ENCODE results near the gene SRPK3. TPM values are rescaled to one million over a fixed set of nuclear protein-coding genes. Genes with fewer than 3 reads are reported as not detected.

SRPK3 gene
- total RNA-seq, 2 donors from 2014 or later: 4.9 to 9.5 TPM

DNA sequence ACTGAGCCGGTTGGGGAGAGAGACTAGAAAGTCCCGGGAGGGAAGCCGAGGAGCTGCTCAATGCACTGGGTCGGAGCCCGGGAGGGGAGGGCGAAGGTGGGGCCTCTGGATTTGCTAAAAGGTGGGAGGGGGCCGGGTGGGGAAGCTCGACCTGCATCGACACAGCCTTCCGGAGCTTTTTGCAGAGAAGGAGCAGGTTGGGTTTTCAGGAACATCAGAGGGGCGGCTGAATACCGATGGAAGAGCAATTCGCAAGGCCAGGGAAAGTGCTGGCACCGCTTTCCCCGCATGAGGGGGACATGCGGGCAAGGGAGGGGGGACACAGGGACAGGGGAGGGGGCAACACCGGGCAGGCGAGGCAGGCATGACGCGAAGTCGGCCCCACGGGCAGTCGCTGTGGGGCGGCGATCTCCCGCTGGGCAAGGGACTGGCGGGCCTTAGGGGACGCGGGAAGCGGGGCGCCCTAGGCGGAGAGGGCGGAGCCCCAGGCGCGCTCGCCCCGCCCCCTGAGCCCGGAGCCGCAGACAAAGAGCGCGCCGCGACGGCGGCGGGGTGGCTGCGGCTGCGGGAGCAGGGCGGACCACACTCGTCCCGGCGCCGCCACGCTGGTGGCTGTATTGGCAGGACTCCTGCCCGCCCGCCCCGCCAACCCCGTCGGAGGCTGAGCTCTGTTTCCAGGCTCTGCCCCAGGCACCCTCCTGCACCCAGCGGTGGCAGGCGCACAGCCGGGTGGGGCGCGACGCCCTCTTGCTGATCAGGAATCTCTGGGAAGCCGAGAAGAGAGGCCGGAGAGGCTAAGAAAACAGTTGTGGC is 37.9 kb downstream of the SRPK3 start:
- DNase-seq (ENCODE audit: low spot score) (no peak), ATAC-seq (ENCODE audit: insufficient number of reproducible peaks, low FRiP score, low read depth) (no peak)
- no peak overlapping the region for H3K27ac ChIP-seq
- TF ChIP-seq, protein P1, sequence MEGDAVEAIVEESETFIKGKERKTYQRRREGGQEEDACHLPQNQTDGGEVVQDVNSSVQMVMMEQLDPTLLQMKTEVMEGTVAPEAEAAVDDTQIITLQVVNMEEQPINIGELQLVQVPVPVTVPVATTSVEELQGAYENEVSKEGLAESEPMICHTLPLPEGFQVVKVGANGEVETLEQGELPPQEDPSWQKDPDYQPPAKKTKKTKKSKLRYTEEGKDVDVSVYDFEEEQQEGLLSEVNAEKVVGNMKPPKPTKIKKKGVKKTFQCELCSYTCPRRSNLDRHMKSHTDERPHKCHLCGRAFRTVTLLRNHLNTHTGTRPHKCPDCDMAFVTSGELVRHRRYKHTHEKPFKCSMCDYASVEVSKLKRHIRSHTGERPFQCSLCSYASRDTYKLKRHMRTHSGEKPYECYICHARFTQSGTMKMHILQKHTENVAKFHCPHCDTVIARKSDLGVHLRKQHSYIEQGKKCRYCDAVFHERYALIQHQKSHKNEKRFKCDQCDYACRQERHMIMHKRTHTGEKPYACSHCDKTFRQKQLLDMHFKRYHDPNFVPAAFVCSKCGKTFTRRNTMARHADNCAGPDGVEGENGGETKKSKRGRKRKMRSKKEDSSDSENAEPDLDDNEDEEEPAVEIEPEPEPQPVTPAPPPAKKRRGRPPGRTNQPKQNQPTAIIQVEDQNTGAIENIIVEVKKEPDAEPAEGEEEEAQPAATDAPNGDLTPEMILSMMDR (IDR thresholded peaks at IDR 0.05): no peak
- peaks cover 0 to 3% of the 10 kb centered on the region in 2 donors for H3K4me1 ChIP-seq (ENCODE audit: control insufficient read depth in 1 of 2, low read depth in 2 of 2)
- no peaks in the 10 kb centered on the region for H3K9me3 ChIP-seq
- no peaks in the 10 kb centered on the region for H3K27me3 ChIP-seq (replicated peaks; ENCODE audit: insufficient read depth)
- peak overlapping the region; percentile 65 for H3K4me3 ChIP-seq
- no peaks in the 10 kb centered on the region for H3K36me3 ChIP-seq

DNA sequence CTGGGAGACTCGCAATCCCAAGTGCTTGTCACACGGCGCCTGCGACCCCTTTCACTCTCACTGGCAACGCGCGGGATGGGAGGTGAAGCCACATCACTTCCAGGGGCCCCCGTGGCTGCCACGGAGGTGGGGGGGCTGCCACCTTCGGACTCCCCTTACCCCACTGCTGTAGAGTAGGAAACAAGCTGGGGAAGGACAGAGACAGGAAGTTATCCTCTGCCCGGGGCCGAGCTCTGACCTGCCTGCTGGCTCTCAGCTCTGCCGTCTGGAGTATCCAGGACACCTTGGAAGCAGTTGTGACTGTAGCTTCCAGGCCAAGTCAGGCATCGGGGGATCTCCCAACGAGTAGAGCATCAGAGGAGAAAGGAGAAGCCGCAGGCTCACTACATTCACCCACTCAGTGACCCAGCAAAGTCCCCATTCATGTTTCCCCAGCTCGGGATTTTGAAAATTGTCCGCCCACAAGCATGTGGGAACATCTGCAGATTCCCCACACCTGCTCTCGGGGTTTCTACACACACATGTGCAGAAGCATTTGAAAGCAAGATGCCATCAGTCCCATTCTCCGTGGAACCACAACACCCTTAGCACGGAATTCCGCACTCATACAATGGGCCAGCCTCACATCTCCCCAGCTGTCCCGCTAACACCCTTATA is 38.7 kb downstream of the SRPK3 start:
- ATAC-seq (ENCODE audit: insufficient number of reproducible peaks, low FRiP score, low read depth) (no peak), DNase-seq (ENCODE audit: low spot score) (no peak)
- Histone ChIP-seq H3K4me3 (peak overlapping the region; percentile 65), H3K4me1 (ENCODE audit: control insufficient read depth in 1 of 2, low read depth in 2 of 2) (peaks cover 0 to 3% of the 10 kb centered on the region in 2 donors), H3K9me3 (no peaks in the 10 kb centered on the region), H3K36me3 (no peaks in the 10 kb centered on the region), H3K27me3 (replicated peaks; ENCODE audit: insufficient read depth) (no peaks in the 10 kb centered on the region), H3K27ac (no peak overlapping the region)
- TF ChIP-seq, protein P1 (IDR thresholded peaks at IDR 0.05): no peak

DNA sequence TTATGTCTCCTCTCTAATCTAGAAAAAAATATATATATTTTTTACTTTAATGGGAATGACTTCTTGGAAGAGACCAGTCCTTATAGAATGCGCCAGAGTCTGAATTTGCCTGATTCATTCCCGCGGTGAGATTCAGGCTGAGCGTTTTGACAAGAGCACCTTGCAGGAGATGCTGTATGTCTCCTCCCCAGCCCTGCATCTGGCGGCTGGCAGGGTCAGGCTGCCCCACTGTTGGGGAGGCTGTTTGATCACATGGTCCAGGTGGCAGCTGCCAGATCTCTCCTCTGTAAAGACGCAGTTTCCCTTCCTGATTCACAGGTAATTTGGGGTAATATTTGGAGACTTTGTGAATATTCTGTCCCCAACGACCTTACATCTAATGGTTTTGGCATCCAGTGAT is 39.8 kb downstream of the SRPK3 start:
- Histone ChIP-seq H3K27me3 (replicated peaks; ENCODE audit: insufficient read depth) (no peaks in the 10 kb centered on the region), H3K9me3 (no peaks in the 10 kb centered on the region), H3K36me3 (no peaks in the 10 kb centered on the region), H3K27ac (no peak overlapping the region), H3K4me1 (ENCODE audit: control insufficient read depth in 1 of 2, low read depth in 2 of 2) (peaks cover 0 to 3% of the 10 kb centered on the region in 2 donors), H3K4me3 (no peak overlapping the region)
- no peak for ATAC-seq (ENCODE audit: insufficient number of reproducible peaks, low FRiP score, low read depth)
- TF ChIP-seq, protein P1 (IDR thresholded peaks at IDR 0.05): no peak
- DNase-seq (ENCODE audit: low spot score): no peak

DNA sequence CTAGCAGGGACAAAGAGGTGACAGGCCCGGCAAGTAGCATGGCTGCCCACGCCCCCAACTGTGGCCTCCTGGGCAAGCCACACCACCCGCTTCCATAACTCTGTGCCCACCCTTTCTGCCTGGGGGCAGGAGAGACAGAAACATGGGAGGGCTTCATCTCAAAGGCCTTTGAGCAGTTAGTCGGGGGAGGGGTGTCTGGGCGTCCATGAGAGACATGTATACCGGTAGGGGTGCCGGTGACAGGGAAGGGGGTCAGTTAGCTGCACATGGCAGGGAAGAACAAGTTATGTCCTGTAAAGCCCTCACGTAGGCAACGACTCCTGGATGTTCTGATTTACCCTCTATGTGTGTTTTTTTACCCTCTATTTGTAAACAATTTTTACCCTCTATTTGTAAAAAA is 40.2 kb downstream of the SRPK3 start:
- Histone ChIP-seq H3K27me3 (replicated peaks; ENCODE audit: insufficient read depth) (no peaks in the 10 kb centered on the region), H3K4me3 (no peak overlapping the region), H3K27ac (no peak overlapping the region), H3K4me1 (ENCODE audit: control insufficient read depth in 1 of 2, low read depth in 2 of 2) (peaks cover 0 to 3% of the 10 kb centered on the region in 2 donors), H3K36me3 (no peaks in the 10 kb centered on the region), H3K9me3 (no peaks in the 10 kb centered on the region)
- no peak for DNase-seq (ENCODE audit: low spot score)
- no peak for ATAC-seq (ENCODE audit: insufficient number of reproducible peaks, low FRiP score, low read depth)
- TF ChIP-seq, protein P1 (IDR thresholded peaks at IDR 0.05): no peak

DNA sequence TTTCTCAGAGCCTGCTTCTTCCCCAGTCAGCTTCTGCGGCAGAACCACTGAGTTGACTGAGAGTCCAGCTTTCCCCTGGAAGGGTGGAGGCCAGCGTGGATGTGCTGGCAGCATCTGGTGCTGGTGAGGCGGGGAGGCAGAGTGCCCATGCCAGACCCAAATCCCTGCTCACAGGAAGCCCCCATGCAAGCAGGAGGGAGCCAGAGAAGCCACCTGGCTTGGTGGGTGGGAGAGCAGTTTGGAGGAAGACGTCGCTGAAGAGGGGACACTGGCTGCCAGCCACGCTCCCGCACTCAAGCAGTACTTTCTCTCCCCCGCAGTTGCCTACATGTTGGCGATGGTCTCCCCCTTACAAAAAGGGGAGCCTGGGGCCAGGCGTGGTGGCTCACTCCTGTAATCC is 43.5 kb downstream of the SRPK3 start:
- Histone ChIP-seq H3K27ac (no peak overlapping the region), H3K36me3 (no peaks in the 10 kb centered on the region), H3K27me3 (replicated peaks; ENCODE audit: insufficient read depth) (no peaks in the 10 kb centered on the region), H3K9me3 (no peaks in the 10 kb centered on the region), H3K4me3 (no peak overlapping the region), H3K4me1 (ENCODE audit: control insufficient read depth in 1 of 2, low read depth in 2 of 2) (peaks cover 0 to 3% of the 10 kb centered on the region in 2 donors)
- DNase-seq (ENCODE audit: low spot score) (no peak), ATAC-seq (ENCODE audit: insufficient number of reproducible peaks, low FRiP score, low read depth) (no peak)
- TF ChIP-seq, protein P1 (IDR thresholded peaks at IDR 0.05): no peak

Measured in thoracic aorta (tissue), 2 donors.